Measurements from ENCODE around the gene KRT33B. TPM values are rescaled to one million over a fixed set of nuclear protein-coding genes. Genes with fewer than 3 reads are reported as not detected.

Gene KRT33B
- total RNA-seq, 1 experiment from 2014 or later: not detected

DNA sequence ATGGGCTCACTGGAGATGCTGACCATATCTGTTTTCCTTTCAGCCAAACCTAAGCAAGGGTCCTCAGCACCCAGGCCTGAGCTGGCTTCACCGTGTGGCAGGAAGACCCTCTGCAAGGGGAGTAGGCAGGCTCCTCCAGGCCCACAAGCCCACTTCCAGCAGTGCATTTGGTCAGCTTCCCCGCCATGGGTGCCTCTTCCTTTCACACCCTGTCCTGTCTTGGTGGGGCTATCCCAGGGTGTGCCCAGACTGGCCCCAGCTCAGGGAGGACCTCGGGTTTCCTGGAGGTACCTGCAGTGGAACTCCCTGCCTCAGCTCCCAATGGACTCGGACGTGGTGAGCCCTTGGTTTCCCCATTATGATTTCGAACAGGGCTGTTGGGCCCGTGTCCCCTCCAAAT is 41.4 kb downstream of the KRT33B start:
- H3K27me3 ChIP-seq (replicated peaks; ENCODE audit: control insufficient read depth, insufficient read depth, low read length): no peaks in the 10 kb centered on the region
- no peak overlapping the region for H3K4me3 ChIP-seq (ENCODE audit: low read depth, low read length)
- ChIA-PET POLR2A (no interaction called here), CTCF (interaction anchor here (1.4 kb wide), 1 partner anchor 337 kb away, joined by 4 read pairs; no protein-coding TSS in a partner anchor)
- H3K4me1 ChIP-seq: no peaks in the 10 kb centered on the region
- Mint-ChIP-seq H3K27ac (ENCODE audit: unreplicated experiment) (no peak overlapping the region), H3K36me3 (ENCODE audit: insufficient read depth, unreplicated experiment) (no peaks in the 10 kb centered on the region), H3K4me3 (ENCODE audit: unreplicated experiment) (no peak overlapping the region), H3K4me1 (ENCODE audit: low read depth, unreplicated experiment) (no peaks in the 10 kb centered on the region), H3K27me3 (ENCODE audit: insufficient read depth, unreplicated experiment) (no peaks in the 10 kb centered on the region), H3K9me3 (ENCODE audit: unreplicated experiment) (no peaks in the 10 kb centered on the region)
- no peaks in the 10 kb centered on the region for H3K9me3 ChIP-seq
- no TSS peak for BruUV-seq (replicated peaks)
- DNase-seq: no peak
- intact Hi-C loops (cut with micrococcal nuclease; ENCODE audit: unreplicated experiment): loop anchor here (10.0 kb wide), 2 partner anchors 167 to 263 kb away; partner anchors contain the start of genes KRTAP2-3 and KRTAP2-4
- TF ChIP-seq, protein P1, sequence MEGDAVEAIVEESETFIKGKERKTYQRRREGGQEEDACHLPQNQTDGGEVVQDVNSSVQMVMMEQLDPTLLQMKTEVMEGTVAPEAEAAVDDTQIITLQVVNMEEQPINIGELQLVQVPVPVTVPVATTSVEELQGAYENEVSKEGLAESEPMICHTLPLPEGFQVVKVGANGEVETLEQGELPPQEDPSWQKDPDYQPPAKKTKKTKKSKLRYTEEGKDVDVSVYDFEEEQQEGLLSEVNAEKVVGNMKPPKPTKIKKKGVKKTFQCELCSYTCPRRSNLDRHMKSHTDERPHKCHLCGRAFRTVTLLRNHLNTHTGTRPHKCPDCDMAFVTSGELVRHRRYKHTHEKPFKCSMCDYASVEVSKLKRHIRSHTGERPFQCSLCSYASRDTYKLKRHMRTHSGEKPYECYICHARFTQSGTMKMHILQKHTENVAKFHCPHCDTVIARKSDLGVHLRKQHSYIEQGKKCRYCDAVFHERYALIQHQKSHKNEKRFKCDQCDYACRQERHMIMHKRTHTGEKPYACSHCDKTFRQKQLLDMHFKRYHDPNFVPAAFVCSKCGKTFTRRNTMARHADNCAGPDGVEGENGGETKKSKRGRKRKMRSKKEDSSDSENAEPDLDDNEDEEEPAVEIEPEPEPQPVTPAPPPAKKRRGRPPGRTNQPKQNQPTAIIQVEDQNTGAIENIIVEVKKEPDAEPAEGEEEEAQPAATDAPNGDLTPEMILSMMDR (IDR thresholded peaks at IDR 0.05; ENCODE audit: insufficient read depth in 1 of 2, low read depth in 1 of 2, low read length in 1 of 2, severe bottlenecking in 1 of 2, unreplicated experiment in 1 of 2): no peak
- H3K36me3 ChIP-seq (ENCODE audit: control insufficient read depth, insufficient read depth, low read length): no peaks in the 10 kb centered on the region

DNA sequence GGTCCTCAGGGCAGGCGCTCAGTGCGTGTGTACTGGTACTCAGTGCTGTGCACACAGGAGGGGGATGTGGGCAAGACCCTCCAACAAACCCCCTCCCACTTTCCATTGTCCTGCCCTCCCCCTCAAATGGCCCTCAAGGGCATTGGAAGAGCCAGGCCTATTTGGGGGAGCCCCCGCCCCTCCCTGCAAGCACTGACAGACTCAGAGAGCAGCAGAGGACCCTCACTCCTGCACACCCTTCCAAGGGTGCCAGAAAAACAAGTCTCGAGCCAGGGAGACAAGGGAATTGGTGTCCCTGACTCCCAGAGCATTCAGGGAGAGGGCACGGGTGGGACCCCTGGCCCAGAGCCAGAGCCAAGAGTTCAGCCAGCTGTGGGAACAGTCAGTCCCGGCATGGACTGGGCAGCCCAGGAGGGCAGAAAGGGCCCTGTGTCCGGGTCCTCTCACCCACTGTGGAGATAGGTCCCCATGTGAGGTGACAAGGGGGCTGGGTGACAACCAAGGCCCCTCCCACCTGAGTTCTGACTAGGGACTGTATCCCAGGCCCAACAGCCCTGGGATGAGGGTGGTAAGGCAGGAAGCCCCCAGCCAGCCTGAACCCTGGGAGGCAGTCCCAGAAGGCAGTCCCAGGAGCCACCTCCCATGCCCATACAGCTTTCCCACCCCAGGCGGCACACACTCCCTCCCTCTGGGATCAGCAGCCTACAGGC is 42.0 kb downstream of the KRT33B start:
- no peak for DNase-seq
- Mint-ChIP-seq H3K27ac (ENCODE audit: unreplicated experiment) (peak overlapping the region; percentile 51), H3K36me3 (ENCODE audit: insufficient read depth, unreplicated experiment) (no peaks in the 10 kb centered on the region), H3K27me3 (ENCODE audit: insufficient read depth, unreplicated experiment) (no peaks in the 10 kb centered on the region), H3K4me3 (ENCODE audit: unreplicated experiment) (no peak overlapping the region), H3K4me1 (ENCODE audit: low read depth, unreplicated experiment) (peaks cover 5% of the 10 kb centered on the region), H3K9me3 (ENCODE audit: unreplicated experiment) (no peaks in the 10 kb centered on the region)
- POLR2A ChIA-PET: no interaction called here
- BruUV-seq (replicated peaks): no TSS peak
- TF ChIP-seq, protein P1 (IDR thresholded peaks at IDR 0.05; ENCODE audit: insufficient read depth in 1 of 2, low read depth in 1 of 2, low read length in 1 of 2, severe bottlenecking in 1 of 2, unreplicated experiment in 1 of 2): no peak
- Histone ChIP-seq H3K9me3 (no peaks in the 10 kb centered on the region), H3K4me3 (ENCODE audit: low read depth, low read length) (no peak overlapping the region), H3K36me3 (ENCODE audit: control insufficient read depth, insufficient read depth, low read length) (no peaks in the 10 kb centered on the region), H3K27me3 (replicated peaks; ENCODE audit: control insufficient read depth, insufficient read depth, low read length) (no peaks in the 10 kb centered on the region), H3K4me1 (peaks cover under 1% of the 10 kb centered on the region; the same call in 1 of the 2 replicates)
- CTCF ChIA-PET: no interaction called here
- intact Hi-C loops (cut with micrococcal nuclease; ENCODE audit: unreplicated experiment): loop anchor here (10.0 kb wide), 2 partner anchors 167 to 263 kb away; partner anchors contain the start of genes KRTAP2-3 and KRTAP2-4

DNA sequence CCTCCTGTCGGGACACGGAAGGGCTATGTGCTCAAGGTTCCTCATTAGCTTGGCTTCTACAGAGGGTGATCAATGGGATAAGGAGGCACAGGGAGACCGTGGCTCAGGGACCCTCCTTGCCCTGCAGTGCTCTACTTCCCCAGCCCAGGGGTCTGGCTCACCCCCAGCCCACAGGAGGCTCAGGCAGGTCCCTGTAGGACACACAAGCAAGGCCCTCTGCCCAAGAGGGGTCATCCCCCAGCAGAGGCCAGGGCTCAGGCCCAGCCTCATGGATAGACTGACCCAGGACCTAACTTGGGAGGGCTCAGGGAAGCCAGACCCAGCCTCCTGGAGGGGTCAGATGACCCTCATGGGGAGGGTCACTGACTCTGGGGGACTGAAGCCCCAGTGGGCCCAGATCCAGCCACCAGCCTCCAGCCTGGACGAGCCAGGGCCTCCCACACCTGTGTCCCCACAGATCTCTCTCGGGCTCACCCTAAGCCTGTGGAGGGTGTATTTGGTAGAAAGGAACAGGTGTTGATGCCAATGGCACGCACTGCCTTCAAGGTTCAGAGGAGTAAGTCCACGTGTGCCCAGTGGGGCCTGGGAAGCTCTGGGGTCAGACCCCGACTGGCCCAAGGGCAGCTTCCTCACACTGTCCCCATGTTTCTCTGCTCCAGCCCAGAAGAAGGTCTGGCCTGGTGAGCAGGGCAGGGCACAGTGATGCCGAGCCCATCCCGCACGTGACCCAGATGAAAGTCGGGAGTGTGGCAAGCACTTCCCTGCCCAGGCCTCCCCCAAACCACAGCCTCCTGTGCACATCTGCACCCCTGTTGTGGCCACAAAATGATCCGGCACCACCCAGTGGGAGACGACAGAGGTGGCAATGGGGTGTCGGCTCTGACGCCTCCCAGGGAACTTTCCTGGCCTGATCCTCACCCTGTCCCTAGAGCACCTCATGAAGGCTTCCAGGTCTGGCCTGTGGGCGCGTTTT is 43.2 kb downstream of the KRT33B start:
- no peaks in the 10 kb centered on the region for H3K9me3 Mint-ChIP-seq (ENCODE audit: unreplicated experiment)
- peaks cover 10% of the 10 kb centered on the region for H3K4me1 Mint-ChIP-seq (ENCODE audit: low read depth, unreplicated experiment)
- H3K36me3 Mint-ChIP-seq (ENCODE audit: insufficient read depth, unreplicated experiment): no peaks in the 10 kb centered on the region
- ChIA-PET POLR2A (no interaction called here), CTCF (no interaction called here)
- H3K36me3 ChIP-seq (ENCODE audit: control insufficient read depth, insufficient read depth, low read length): no peaks in the 10 kb centered on the region
- peaks cover 4% of the 10 kb centered on the region; the same call in 1 of the 2 replicates for H3K4me1 ChIP-seq
- H3K9me3 ChIP-seq: no peaks in the 10 kb centered on the region
- TF ChIP-seq, protein P1 (IDR thresholded peaks at IDR 0.05; ENCODE audit: insufficient read depth in 1 of 2, low read depth in 1 of 2, low read length in 1 of 2, severe bottlenecking in 1 of 2, unreplicated experiment in 1 of 2): no peak
- no TSS peak for BruUV-seq (replicated peaks)
- H3K27me3 ChIP-seq (replicated peaks; ENCODE audit: control insufficient read depth, insufficient read depth, low read length): no peaks in the 10 kb centered on the region
- no peak for DNase-seq
- peak overlapping the region; percentile 50 for H3K27ac Mint-ChIP-seq (ENCODE audit: unreplicated experiment)
- intact Hi-C loops (cut with micrococcal nuclease; ENCODE audit: unreplicated experiment): loop anchor here (10.0 kb wide), 2 partner anchors 168 to 262 kb away; partner anchors contain the start of genes KRTAP2-3 and KRTAP2-4
- H3K4me3 ChIP-seq (ENCODE audit: low read depth, low read length): no peak overlapping the region
- H3K4me3 Mint-ChIP-seq (ENCODE audit: unreplicated experiment): no peak overlapping the region
- H3K27me3 Mint-ChIP-seq (ENCODE audit: insufficient read depth, unreplicated experiment): no peaks in the 10 kb centered on the region
